Measurements from ENCODE around the gene PLCH1. TPM values are rescaled to one million over a fixed set of nuclear protein-coding genes. Genes with fewer than 3 reads are reported as not detected.

PLCH1 gene
- total and polyA plus RNA-seq, 2 of the 13 experiments (the other 11 are each of a cell fraction or from before 2014, with no cell fraction given): 2.0 to 3.0 TPM

GRCh38 chr3:155443815-155444214 is 301.1 kb downstream of the PLCH1 start:
- ATAC-seq: no peak
- WGBS (ENCODE audit: low lambda C conversion rate): 6% methylated on average over 1 of the region's 1 CpG
- Histone ChIP-seq H3K27ac (ENCODE audit: extremely low read length, insufficient read depth, low read length) (no peak overlapping the region), H3K4me1 (ENCODE audit: insufficient read depth, low read length) (no peaks in the 10 kb centered on the region), H3K4me2 (ENCODE audit: low read depth, low read length) (no peak overlapping the region), H3K4me3 (replicated peaks in 1 of 3; ENCODE audit: insufficient read depth in 1 of 3, low read depth in 2 of 3, low read length in 3 of 3) (no peak overlapping the region), H3K27me3 (ENCODE audit: control insufficient read depth in 1 of 2, insufficient read depth in 2 of 2, low read length in 2 of 2) (no peaks in the 10 kb centered on the region), H4K20me1 (ENCODE audit: insufficient read depth, low read length) (no peaks in the 10 kb centered on the region), H3K79me2 (ENCODE audit: insufficient read depth, low read length) (no peaks in the 10 kb centered on the region), H3K9ac (ENCODE audit: insufficient read depth, low read depth, low read length) (no peak overlapping the region), H2AFZ (ENCODE audit: low read length) (no peak overlapping the region), H3K36me3 (replicated peaks in 1 of 2; ENCODE audit: control insufficient read depth in 1 of 2, insufficient read depth in 2 of 2, low read length in 2 of 2) (no peaks in the 10 kb centered on the region), H3K9me3 (ENCODE audit: low read length) (no peaks in the 10 kb centered on the region)
- intact Hi-C loops (cut with micrococcal nuclease; ENCODE audit: unreplicated experiment) (no loop called here), in situ Hi-C loops (cut with HindIII; ENCODE audit: extremely low pct_ligation_motif_present, low pct_unique_long_range_greater_than_20kb) (no loop called here)
- FAIRE-seq: no peak
- TF ChIP-seq ZNF33A (CRISPR knock-in tag; IDR thresholded peaks at IDR 0.05; ENCODE audit: borderline replicate concordance) (no peak), POLR2A (IDR thresholded peaks at IDR 0.05; ENCODE audit: insufficient read depth in 1 of 2, low read depth in 2 of 2, low read length in 2 of 2) (no peak), ATF7 (IDR thresholded peaks at IDR 0.05) (no peak), ATF7 (CRISPR knock-in tag; IDR thresholded peaks at IDR 0.05) (no peak), SNAI1 (CRISPR knock-in tag; IDR thresholded peaks at IDR 0.05; ENCODE audit: borderline replicate concordance) (no peak), POLR2AphosphoS5 (IDR thresholded peaks at IDR 0.05; ENCODE audit: low read depth, low read length) (no peak), SMARCE1 (IDR thresholded peaks at IDR 0.05; ENCODE audit: borderline replicate concordance) (no peak), ZIK1 (CRISPR knock-in tag; IDR thresholded peaks at IDR 0.05; ENCODE audit: borderline replicate concordance, low read depth) (no peak), CSRNP1 (CRISPR knock-in tag; IDR thresholded peaks at IDR 0.05) (no peak), HMG20B (CRISPR knock-in tag; conservative IDR thresholded peaks at IDR 0.05) (no peak), PCBP1 (IDR thresholded peaks at IDR 0.05; ENCODE audit: borderline replicate concordance, low read depth, low read length) (no peak), ZFY (CRISPR knock-in tag; IDR thresholded peaks at IDR 0.05) (no peak), RBM22 (optimal IDR thresholded peaks at IDR 0.05; ENCODE audit: low read length) (no peak), TMF1 (CRISPR knock-in tag; IDR thresholded peaks at IDR 0.05; ENCODE audit: low read depth) (no peak), TCF7 (IDR thresholded peaks at IDR 0.05; ENCODE audit: low read depth) (no peak), SKIL (CRISPR knock-in tag; IDR thresholded peaks at IDR 0.05; ENCODE audit: borderline replicate concordance) (no peak), U2AF2 (IDR thresholded peaks at IDR 0.05; ENCODE audit: low read depth, low read length) (no peak)
- no peak for DNase-seq (ENCODE audit: low spot score)
- POLR2A ChIA-PET: no interaction called here
- no TSS peak for BruUV-seq (replicated peaks)
- CTCF ChIA-PET (ENCODE audit: low intra/inter-chr PET ratio, low total read pairs): no interaction called here

Data from HepG2 (cell line).